Hepatocyte (in vitro differentiated cells): ENCODE data around the gene ENAM. TPM values are rescaled to one million over a fixed set of nuclear protein-coding genes. Genes with fewer than 3 reads are reported as not detected.
A peak's percentile ranks its signal among the peaks of the same experiment; 100 is the strongest.
"Not testable (repeated sequence)": the region's sequence is repeated elsewhere in the genome, so short reads cannot be mapped to it uniquely, and the experiment has no call there.

ENCODE experiments used
- DNase-seq: peaks from one replicate; pipeline ENCODE4 v3.0.0-alpha.2; 2016; ENCODE audit warnings: low spot score
- H2AFZ ChIP-seq: fragments of 200-600 bp; sonication (generic); 2 replicates; pipeline ENCODE4 v1.6.0; 2016; ENCODE audit warnings: antibody characterized with exemption, mild to moderate bottlenecking
- H3K27ac ChIP-seq: fragments of 200-600 bp; sonication (generic); 2 replicates; pipeline ENCODE4 v1.5.1; 2016; ENCODE audit warnings: mild to moderate bottlenecking
- H3K27me3 ChIP-seq: fragments of 200-600 bp; sonication (generic); 2 replicates; pipeline ENCODE4 v1.6.1; 2016
- H3K36me3 ChIP-seq: fragments of 200-600 bp; sonication (generic); replicated peaks from 2 replicates; pipeline ENCODE4 v1.5.1; 2016; ENCODE audit warnings: low read depth; ENCODE audit not compliant: insufficient read depth
- H3K4me1 ChIP-seq: fragments of 200-600 bp; sonication (generic); 2 replicates; pipeline ENCODE4 v1.5.1; 2016; ENCODE audit warnings: mild to moderate bottlenecking, moderate library complexity; ENCODE audit not compliant: insufficient read depth
- H3K4me2 ChIP-seq: fragments of 200-600 bp; sonication (generic); 2 replicates; pipeline ENCODE4 v1.6.0; 2016
- H3K4me3 ChIP-seq: fragments of 200-600 bp; sonication (generic); 2 replicates; pipeline ENCODE4 v1.5.1; 2016; ENCODE audit warnings: mild to moderate bottlenecking
- H3K79me2 ChIP-seq: fragments of 200-600 bp; sonication (generic); 2 replicates; pipeline ENCODE4 v1.6.0; 2017; ENCODE audit warnings: mild to moderate bottlenecking
- H3K9me2 ChIP-seq: fragments of 200-600 bp; sonication (generic); replicated peaks from 2 replicates; pipeline ENCODE4 v1.6.0; 2017; ENCODE audit warnings: mild to moderate bottlenecking; ENCODE audit not compliant: insufficient read depth
- H3K9me3 ChIP-seq: fragments of 200-600 bp; sonication (generic); 2 replicates; pipeline ENCODE4 v1.5.1; 2016; ENCODE audit warnings: low read depth, mild to moderate bottlenecking
- H4K20me1 ChIP-seq: fragments of 200-600 bp; sonication (generic); 2 replicates; pipeline ENCODE4 v1.6.0; 2016; ENCODE audit warnings: mild to moderate bottlenecking; ENCODE audit not compliant: insufficient read depth, poor library complexity, severe bottlenecking
- WGBS: methylation state at CpG from one replicate; pipeline ENCODE4 v1.1.6; 2016; ENCODE audit warnings: low lambda C conversion rate; ENCODE audit errors: missing lambda C conversion rate; 5-methylcytosine and 5-hydroxymethylcytosine counted together
- polyA plus RNA-seq: library from polyadenylated mRNA; unstranded; fragments of >200 nt; fragmentation: Nextera tagmentation; extraction: Ambion mirVana; gene quantifications from 2 replicates; pipeline ENCODE4 v1.2.1, GENCODE V29; 2016
- total RNA-seq: library from RNA; depleted of rRNA; stranded (reverse); fragments of >200 nt; gene quantifications from 2 replicates; pipeline ENCODE4 v1.2.3, GENCODE V29; 2014
- TF ChIP-seq, protein P1 (sequence below): fragments of 200-600 bp; sonication (generic); IDR thresholded peaks from 2 replicates; pipeline ENCODE4 v1.5.1; 2016; ENCODE audit warnings: antibody characterized with exemption, mild to moderate bottlenecking; ENCODE audit not compliant: poor library complexity

ENAM gene
- total and polyA plus RNA-seq, 2 experiments from 2014 or later, result 0.20 to 0.64 TPM

DNA sequence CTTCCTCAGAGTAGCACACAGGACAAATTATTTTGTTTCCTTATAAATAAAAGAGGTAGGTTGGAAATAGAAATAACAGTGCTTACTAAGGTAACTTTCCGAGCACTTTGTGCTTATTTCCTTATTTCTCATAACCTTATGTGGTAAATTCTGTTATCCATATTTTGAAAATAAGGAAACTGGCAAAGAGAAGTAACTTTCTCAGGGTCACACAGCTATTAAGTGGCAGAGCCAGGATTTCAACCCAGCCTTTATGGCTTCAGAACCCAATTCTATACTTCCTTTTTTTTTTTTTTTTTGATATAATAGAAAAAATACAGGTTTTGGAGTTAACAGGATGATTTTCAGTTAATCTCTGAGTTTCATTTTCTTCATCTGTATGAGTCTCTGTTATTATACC is 63.1 kb downstream of the ENAM start:
- H3K9me3 ChIP-seq, result no peaks in the 10 kb centered on the region
- H3K4me1 ChIP-seq, result peaks cover 22% of the 10 kb centered on the region
- H3K27me3 ChIP-seq, result no peaks in the 10 kb centered on the region
- H3K79me2 ChIP-seq, result peaks cover 50% of the 10 kb centered on the region
- H3K27ac ChIP-seq, result no peak overlapping the region
- no peak overlapping the region for H2AFZ ChIP-seq
- no peak overlapping the region for H3K4me3 ChIP-seq
- 97% methylated on average over 1 of the region's 1 CpG for WGBS
- TF ChIP-seq, protein P1, sequence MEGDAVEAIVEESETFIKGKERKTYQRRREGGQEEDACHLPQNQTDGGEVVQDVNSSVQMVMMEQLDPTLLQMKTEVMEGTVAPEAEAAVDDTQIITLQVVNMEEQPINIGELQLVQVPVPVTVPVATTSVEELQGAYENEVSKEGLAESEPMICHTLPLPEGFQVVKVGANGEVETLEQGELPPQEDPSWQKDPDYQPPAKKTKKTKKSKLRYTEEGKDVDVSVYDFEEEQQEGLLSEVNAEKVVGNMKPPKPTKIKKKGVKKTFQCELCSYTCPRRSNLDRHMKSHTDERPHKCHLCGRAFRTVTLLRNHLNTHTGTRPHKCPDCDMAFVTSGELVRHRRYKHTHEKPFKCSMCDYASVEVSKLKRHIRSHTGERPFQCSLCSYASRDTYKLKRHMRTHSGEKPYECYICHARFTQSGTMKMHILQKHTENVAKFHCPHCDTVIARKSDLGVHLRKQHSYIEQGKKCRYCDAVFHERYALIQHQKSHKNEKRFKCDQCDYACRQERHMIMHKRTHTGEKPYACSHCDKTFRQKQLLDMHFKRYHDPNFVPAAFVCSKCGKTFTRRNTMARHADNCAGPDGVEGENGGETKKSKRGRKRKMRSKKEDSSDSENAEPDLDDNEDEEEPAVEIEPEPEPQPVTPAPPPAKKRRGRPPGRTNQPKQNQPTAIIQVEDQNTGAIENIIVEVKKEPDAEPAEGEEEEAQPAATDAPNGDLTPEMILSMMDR, result no peak
- no peaks in the 10 kb centered on the region for H3K9me2 ChIP-seq
- H4K20me1 ChIP-seq, result peaks cover 4% of the 10 kb centered on the region
- no peak for DNase-seq
- H3K4me2 ChIP-seq, result peak overlapping the region; percentile 32
- H3K36me3 ChIP-seq, result no peaks in the 10 kb centered on the region

DNA sequence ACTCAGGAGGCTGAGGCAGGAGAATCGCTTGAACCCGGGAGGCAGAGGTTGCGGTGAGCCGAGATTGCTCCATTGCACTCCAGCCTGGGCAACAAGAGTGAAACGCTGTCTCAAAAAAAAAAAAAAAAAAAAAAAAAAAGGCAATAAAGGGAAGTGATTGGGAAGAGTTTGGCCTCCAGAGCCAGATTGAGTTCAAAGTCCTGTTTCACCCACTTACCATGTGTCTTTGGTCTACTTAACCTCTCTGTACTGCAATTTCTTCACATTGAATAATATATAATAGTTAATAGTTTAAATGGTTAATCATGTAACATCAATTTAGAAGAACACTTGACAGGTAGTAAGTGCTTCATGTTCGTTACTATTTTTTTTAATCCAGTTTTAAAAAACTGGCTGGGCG is 66.1 kb downstream of the ENAM start:
- H3K9me3 ChIP-seq, DNase-seq, H3K27ac ChIP-seq, H3K4me2 ChIP-seq, H2AFZ ChIP-seq, H3K27me3 ChIP-seq, H4K20me1 ChIP-seq, H3K36me3 ChIP-seq, H3K9me2 ChIP-seq, H3K4me3 ChIP-seq: not testable (repeated sequence)
- Histone ChIP-seq H3K4me1 (peaks cover 18% of the 10 kb centered on the region), H3K79me2 (peaks cover 39% of the 10 kb centered on the region)
- WGBS, result 93% methylated on average over 5 of the region's 7 CpGs

Other genes with a start within 250 kb of the ENAM start
- gene SMR3B, start 245.6 kb upstream of the ENAM start, total RNA-seq, result not detected in 2 replicates
- not detected in 2 replicates for gene SMR3B, start 245.6 kb upstream of the ENAM start, polyA plus RNA-seq
- gene OPRPN, start 230.8 kb upstream of the ENAM start, total RNA-seq, result not detected in 2 replicates
- gene OPRPN, start 230.8 kb upstream of the ENAM start, polyA plus RNA-seq, result not detected in 2 replicates
- gene MUC7, start 156.5 kb upstream of the ENAM start, total RNA-seq, result not detected in 2 replicates
- gene MUC7, start 156.5 kb upstream of the ENAM start, polyA plus RNA-seq, result not detected in 2 replicates
- gene AMTN, start 110.2 kb upstream of the ENAM start, total RNA-seq, result not detected in 2 replicates
- not detected in 2 replicates for gene AMTN, start 110.2 kb upstream of the ENAM start, polyA plus RNA-seq
- gene AMBN, start 36.5 kb upstream of the ENAM start, total RNA-seq, result not detected in 2 replicates
- gene AMBN, start 36.5 kb upstream of the ENAM start, polyA plus RNA-seq, result not detected in 2 replicates
- gene JCHAIN, start 37.8 kb downstream of the ENAM start, total RNA-seq, result 0.44 TPM in 1 of 2 replicates, not detected in the other
- not detected in 2 replicates for gene JCHAIN, start 37.8 kb downstream of the ENAM start, polyA plus RNA-seq
- 16.2 and 19.8 TPM in 2 replicates for gene UTP3, start 59.8 kb downstream of the ENAM start, total RNA-seq
- gene UTP3, start 59.8 kb downstream of the ENAM start, polyA plus RNA-seq, result 12.0 and 13.9 TPM in 2 replicates
- 31.2 and 40.1 TPM in 2 replicates for gene RUFY3, start 93.2 kb downstream of the ENAM start, total RNA-seq
- 22.2 and 25.6 TPM in 2 replicates for gene RUFY3, start 93.2 kb downstream of the ENAM start, polyA plus RNA-seq
- 85.1 and 85.4 TPM in 2 replicates for gene GRSF1, start 211.1 kb downstream of the ENAM start, total RNA-seq
- gene GRSF1, start 211.1 kb downstream of the ENAM start, polyA plus RNA-seq, result 78.2 and 80.0 TPM in 2 replicates